Prostate gland (tissue), 2 donors: ENCODE results near the gene NEK9. TPM values are rescaled to one million over a fixed set of nuclear protein-coding genes. Genes with fewer than 3 reads are reported as not detected.
"Not testable (repeated sequence)": the region's sequence is repeated elsewhere in the genome, so short reads cannot be mapped to it uniquely, and the experiment has no call there.

Experiments
- DNase-seq: peaks from one replicate; pipeline ENCODE4 v3.0.0-alpha.2; 2019; ENCODE audit warnings: low spot score
- H3K27ac ChIP-seq, 2 donors: fragments of 200-600 bp; sonication (generic); 2 replicates each; pipeline ENCODE4 v1.5.1; 2017 to 2019
- H3K27me3 ChIP-seq: fragments of 200-600 bp; sonication (generic); replicated peaks from 2 replicates; pipeline ENCODE4 v1.5.1; 2019; ENCODE audit not compliant: insufficient read depth
- H3K36me3 ChIP-seq, 2 donors: fragments of 200-600 bp; sonication (generic); 1 replicate in 1 of 2; 2 replicates in 1 of 2; pipeline versions ENCODE4 v1.5.1 to v1.8.1; 2017 to 2019
- H3K4me1 ChIP-seq: fragments of 200-600 bp; sonication (generic); replicated peaks from 2 replicates; pipeline ENCODE4 v1.5.1; 2019
- H3K4me3 ChIP-seq, 2 donors: fragments of 200-600 bp; sonication (generic); 2 replicates each; pipeline ENCODE4 v1.5.1; 2017 to 2019
- H3K9me3 ChIP-seq: fragments of 200-600 bp; sonication (generic); 2 replicates; pipeline ENCODE4 v1.5.1; 2017
- POLR2A ChIP-seq: fragments of 450-650 bp; IDR thresholded peaks from one replicate; pipeline ENCODE4 v1.6.1; 2016; ENCODE audit warnings: antibody characterized with exemption, mild to moderate bottlenecking
- POLR2AphosphoS5 ChIP-seq: sonication (generic); formaldehyde crosslinking; IDR thresholded peaks from one replicate; pipeline ENCODE4 v1.6.1; 2017; ENCODE audit warnings: antibody characterized with exemption
- WGBS: methylation state at CpG from one replicate; pipeline ENCODE4 v1.1.5; 2018; 5-methylcytosine and 5-hydroxymethylcytosine counted together
- intact Hi-C: fragments of 100-400 bp; cut with DNase I; formaldehyde crosslinking; loops from one replicate; pipeline ENCODE4 v1.14.2; 2022
- total RNA-seq, 2 donors: library from RNA; depleted of rRNA; stranded (reverse); fragments of >200 nt; gene quantifications; one replicate each; pipeline ENCODE4 v1.1.0, GENCODE V29; 2016
- TF ChIP-seq, protein P1 (sequence below), 4 experiments: fragments of 200-600 bp in 2 of 4; fragments of 450-650 bp in 2 of 4; sonication (generic) in 2 of 4; IDR thresholded peaks; 1 replicate in 3 of 4; 2 replicates in 1 of 4; pipeline ENCODE4 v1.5.1; 2016 to 2019; ENCODE audit warnings: antibody characterized with exemption in 4 of 4, mild to moderate bottlenecking in 2 of 4, moderate library complexity in 2 of 4

The NEK9 gene
- total RNA-seq, 2 donors from 2014 or later, result 59.5 to 89.8 TPM

GRCh38 chr14:75156901-75157300 lies 30.1 kb upstream of the NEK9 start:
- DNase-seq, result no peak
- WGBS, result 67% methylated on average over 3 of the region's 3 CpGs
- no peaks in the 10 kb centered on the region for H3K36me3 ChIP-seq
- H3K27ac ChIP-seq, result no peak overlapping the region
- no peak overlapping the region for H3K4me3 ChIP-seq
- no peaks in the 10 kb centered on the region for H3K27me3 ChIP-seq
- intact Hi-C loops, result no loop called here
- no peaks in the 10 kb centered on the region for H3K9me3 ChIP-seq
- TF ChIP-seq, protein P1, sequence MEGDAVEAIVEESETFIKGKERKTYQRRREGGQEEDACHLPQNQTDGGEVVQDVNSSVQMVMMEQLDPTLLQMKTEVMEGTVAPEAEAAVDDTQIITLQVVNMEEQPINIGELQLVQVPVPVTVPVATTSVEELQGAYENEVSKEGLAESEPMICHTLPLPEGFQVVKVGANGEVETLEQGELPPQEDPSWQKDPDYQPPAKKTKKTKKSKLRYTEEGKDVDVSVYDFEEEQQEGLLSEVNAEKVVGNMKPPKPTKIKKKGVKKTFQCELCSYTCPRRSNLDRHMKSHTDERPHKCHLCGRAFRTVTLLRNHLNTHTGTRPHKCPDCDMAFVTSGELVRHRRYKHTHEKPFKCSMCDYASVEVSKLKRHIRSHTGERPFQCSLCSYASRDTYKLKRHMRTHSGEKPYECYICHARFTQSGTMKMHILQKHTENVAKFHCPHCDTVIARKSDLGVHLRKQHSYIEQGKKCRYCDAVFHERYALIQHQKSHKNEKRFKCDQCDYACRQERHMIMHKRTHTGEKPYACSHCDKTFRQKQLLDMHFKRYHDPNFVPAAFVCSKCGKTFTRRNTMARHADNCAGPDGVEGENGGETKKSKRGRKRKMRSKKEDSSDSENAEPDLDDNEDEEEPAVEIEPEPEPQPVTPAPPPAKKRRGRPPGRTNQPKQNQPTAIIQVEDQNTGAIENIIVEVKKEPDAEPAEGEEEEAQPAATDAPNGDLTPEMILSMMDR (IDR thresholded peaks at IDR 0.05), result no peak
- no peak for TF ChIP-seq POLR2A
- TF ChIP-seq POLR2AphosphoS5, result no peak
- H3K4me1 ChIP-seq, result no peaks in the 10 kb centered on the region

GRCh38 chr14:75156111-75156510 lies 29.3 kb upstream of the NEK9 start:
- intact Hi-C loops, result no loop called here
- TF ChIP-seq, protein P1 (IDR thresholded peaks at IDR 0.05), result no peak
- TF ChIP-seq POLR2A (no peak), POLR2AphosphoS5 (no peak)
- DNase-seq, result no peak
- H3K27me3 ChIP-seq, result no peaks in the 10 kb centered on the region
- WGBS, result 93% methylated on average over 1 of the region's 1 CpG
- H3K36me3 ChIP-seq, result no peaks in the 10 kb centered on the region
- H3K9me3 ChIP-seq, result no peaks in the 10 kb centered on the region
- H3K4me3 ChIP-seq, result no peak overlapping the region
- H3K4me1 ChIP-seq, result no peaks in the 10 kb centered on the region
- no peak overlapping the region for H3K27ac ChIP-seq

- Histone ChIP-seq H3K9me3 (no peaks in the 10 kb centered on the region), H3K36me3 (no peaks in the 10 kb centered on the region), H3K4me1 (no peaks in the 10 kb centered on the region), H3K27ac (no peak overlapping the region), H3K27me3 (no peaks in the 10 kb centered on the region), H3K4me3 (no peak overlapping the region)
- 98% methylated on average over 3 of the region's 3 CpGs for WGBS
- DNase-seq, result no peak
- TF ChIP-seq POLR2A, result no peak
- TF ChIP-seq POLR2AphosphoS5, result no peak
- TF ChIP-seq, protein P1 (IDR thresholded peaks at IDR 0.05), result no peak
- intact Hi-C loops, result no loop called here
These were observed 28.3 kb upstream of the NEK9 start for GRCh38 chr14:75155169-75155568.

- Histone ChIP-seq H3K4me3 (no peak overlapping the region), H3K36me3 (no peaks in the 10 kb centered on the region), H3K4me1 (no peaks in the 10 kb centered on the region), H3K9me3 (no peaks in the 10 kb centered on the region), H3K27ac (no peak overlapping the region), H3K27me3 (no peaks in the 10 kb centered on the region)
- intact Hi-C loops, result no loop called here
- 39% methylated on average over 1 of the region's 1 CpG for WGBS
- TF ChIP-seq, protein P1 (IDR thresholded peaks at IDR 0.05), result no peak
- TF ChIP-seq POLR2AphosphoS5 (no peak), POLR2A (no peak)
- no peak for DNase-seq
These were observed 26.4 kb upstream of the NEK9 start for GRCh38 chr14:75153295-75153694.

- no peak for TF ChIP-seq POLR2A
- TF ChIP-seq, protein P1 (IDR thresholded peaks at IDR 0.05), result no peak
- no peak for TF ChIP-seq POLR2AphosphoS5
- H3K27ac ChIP-seq, result no peak overlapping the region
- intact Hi-C loops, result no loop called here
These were observed 25.0 kb upstream of the NEK9 start for GRCh38 chr14:75151851-75152250.

DNA sequence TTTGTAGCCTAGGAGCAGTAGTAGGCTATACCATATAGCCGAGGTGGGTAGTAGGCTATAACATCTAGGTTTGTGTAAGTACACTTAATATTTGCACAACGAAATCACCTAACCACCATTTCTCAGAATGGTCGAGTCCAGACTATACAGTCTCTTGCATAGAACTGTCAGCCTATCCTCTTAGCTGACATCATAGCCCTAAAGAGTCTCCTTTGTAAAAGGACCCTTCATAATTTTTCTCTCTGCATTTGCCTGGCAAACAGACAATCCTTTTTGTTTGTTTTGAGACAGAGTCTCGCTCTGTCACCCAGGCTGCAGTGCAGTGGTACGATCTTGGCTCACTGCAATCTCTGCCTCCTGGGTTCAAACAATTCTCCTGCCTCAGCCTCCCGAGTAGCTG lies 23.8 kb upstream of the NEK9 start:
- H3K27me3 ChIP-seq, H3K4me3 ChIP-seq, intact Hi-C loops, DNase-seq, H3K27ac ChIP-seq, H3K4me1 ChIP-seq, H3K9me3 ChIP-seq, H3K36me3 ChIP-seq: not testable (repeated sequence)
- WGBS, result 46% methylated on average over 6 of the region's 6 CpGs

More at GRCh38 chr14:75151851-75152250, 25.0 kb upstream of the NEK9 start:
- H3K4me3 ChIP-seq, result no peak overlapping the region
- no peaks in the 10 kb centered on the region for H3K36me3 ChIP-seq
- H3K9me3 ChIP-seq, result no peaks in the 10 kb centered on the region
- no peaks in the 10 kb centered on the region for H3K4me1 ChIP-seq
- 84% methylated on average over 1 of the region's 1 CpG for WGBS
- no peak for DNase-seq
- no peaks in the 10 kb centered on the region for H3K27me3 ChIP-seq
